ENCODE data around the gene TRABD2A. TPM values are rescaled to one million over a fixed set of nuclear protein-coding genes. Genes with fewer than 3 reads are reported as not detected.

The TRABD2A gene
- total and polyA plus RNA-seq, 4 donors: 0.26 to 10.3 (median 0.55) TPM

- TF ChIP-seq CTCF (IDR thresholded peaks at IDR 0.05; ENCODE audit: low read depth, low read length, missing input control) (no peak), ATF3 (IDR thresholded peaks at IDR 0.05) (no peak), FOXA1 (IDR thresholded peaks at IDR 0.05) (no peak), FOXA2 (IDR thresholded peaks at IDR 0.05) (no peak), GABPA (IDR thresholded peaks at IDR 0.05 in 1 of 2, conservative IDR thresholded peaks at IDR 0.05 in 1 of 2) (no peak), HNF4A (conservative IDR thresholded peaks at IDR 0.05) (no peak), RXRA (IDR thresholded peaks at IDR 0.05) (no peak), EGR1 (IDR thresholded peaks at IDR 0.05; ENCODE audit: low read depth in 2 of 2) (no peak)
Measured at GRCh38 chr2:84906900-84907714, 26.2 kb upstream of the TRABD2A start (continued).

GRCh38 chr2:84906108-84906899 lies 25.4 kb upstream of the TRABD2A start:
- H3K27me3 ChIP-seq (ENCODE audit: control insufficient read depth in 4 of 4, insufficient read depth in 4 of 4, low read length in 3 of 4): no peaks in the 10 kb centered on the region
- H3K9ac ChIP-seq (ENCODE audit: low read depth in 1 of 2, low read length in 2 of 2): peak overlapping the region; percentile 45 to 71
- H3K9me3 ChIP-seq (ENCODE audit: control insufficient read depth in 4 of 4, low read length in 3 of 4): no peaks in the 10 kb centered on the region
- peaks cover 0 to 19% (median 5%) of the 10 kb centered on the region in 4 donors for H3K4me1 ChIP-seq (ENCODE audit: control insufficient read depth in 4 of 4, insufficient read depth in 4 of 4, low read length in 3 of 4)
- no peaks in the 10 kb centered on the region for H3K36me3 ChIP-seq (ENCODE audit: control insufficient read depth in 4 of 4, insufficient read depth in 3 of 4, low read depth in 1 of 4, low read length in 3 of 4)
- H3K27ac ChIP-seq (ENCODE audit: low read depth in 1 of 2, low read length in 2 of 2): peak overlapping the region; percentile 71 to 82
- 13% methylated on average over 38 of the region's 38 CpGs for WGBS
- DNase-seq (ENCODE audit: low spot score): no peak
- no peak for TF ChIP-seq ZBTB33 (IDR thresholded peaks at IDR 0.05)
- TF ChIP-seq CTCF (IDR thresholded peaks at IDR 0.05; ENCODE audit: low read depth, low read length, missing input control): no peak
- no peak for TF ChIP-seq RAD21 (IDR thresholded peaks at IDR 0.05)
- no peak for TF ChIP-seq HNF4A (conservative IDR thresholded peaks at IDR 0.05)
- no peak for TF ChIP-seq REST (IDR thresholded peaks at IDR 0.05)
- H3K4me3 ChIP-seq (ENCODE audit: low read depth in 1 of 3, low read length in 3 of 3): peak overlapping the region; percentile 68 to 85 (median 79)

Data from liver (tissue), 9 donors.